B cell (primary cell): Measurements from ENCODE around the gene SETBP1.

Experiments
- EZH2 ChIP-seq: IDR thresholded peaks from 2 replicates; pipeline ENCODE4 v1.6.1; 2012; ENCODE audit warnings: borderline replicate concordance, low read depth, mild to moderate bottlenecking, moderate library complexity, low read length; ENCODE audit not compliant: insufficient read depth, poor library complexity, severe bottlenecking
- TF ChIP-seq, protein P1 (sequence below): fragments of 200-600 bp; IDR thresholded peaks from one replicate; pipeline ENCODE4 v1.8.0; 2022; ENCODE audit warnings: antibody characterized with exemption, mild to moderate bottlenecking

DNA sequence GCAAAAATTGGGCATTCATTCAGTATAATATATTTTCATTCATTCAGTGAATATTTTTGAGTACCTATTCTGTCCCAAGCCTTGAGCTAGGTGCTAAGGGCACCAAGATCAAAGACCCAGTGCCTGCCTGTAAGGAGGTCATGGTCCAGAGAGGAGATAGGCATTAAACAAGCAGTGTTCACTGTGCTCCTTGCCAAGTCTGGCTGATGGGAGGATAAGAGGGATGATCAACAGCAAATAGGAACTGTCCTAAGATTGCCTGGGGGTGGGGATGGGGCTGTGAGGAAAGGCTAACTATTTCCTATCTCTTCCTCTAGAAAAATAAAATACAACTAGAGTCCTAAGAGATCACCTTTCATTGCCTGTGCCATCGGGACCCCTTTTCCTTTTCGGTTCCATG is 60.4 kb downstream of the SETBP1 start:
- TF ChIP-seq, protein P1, sequence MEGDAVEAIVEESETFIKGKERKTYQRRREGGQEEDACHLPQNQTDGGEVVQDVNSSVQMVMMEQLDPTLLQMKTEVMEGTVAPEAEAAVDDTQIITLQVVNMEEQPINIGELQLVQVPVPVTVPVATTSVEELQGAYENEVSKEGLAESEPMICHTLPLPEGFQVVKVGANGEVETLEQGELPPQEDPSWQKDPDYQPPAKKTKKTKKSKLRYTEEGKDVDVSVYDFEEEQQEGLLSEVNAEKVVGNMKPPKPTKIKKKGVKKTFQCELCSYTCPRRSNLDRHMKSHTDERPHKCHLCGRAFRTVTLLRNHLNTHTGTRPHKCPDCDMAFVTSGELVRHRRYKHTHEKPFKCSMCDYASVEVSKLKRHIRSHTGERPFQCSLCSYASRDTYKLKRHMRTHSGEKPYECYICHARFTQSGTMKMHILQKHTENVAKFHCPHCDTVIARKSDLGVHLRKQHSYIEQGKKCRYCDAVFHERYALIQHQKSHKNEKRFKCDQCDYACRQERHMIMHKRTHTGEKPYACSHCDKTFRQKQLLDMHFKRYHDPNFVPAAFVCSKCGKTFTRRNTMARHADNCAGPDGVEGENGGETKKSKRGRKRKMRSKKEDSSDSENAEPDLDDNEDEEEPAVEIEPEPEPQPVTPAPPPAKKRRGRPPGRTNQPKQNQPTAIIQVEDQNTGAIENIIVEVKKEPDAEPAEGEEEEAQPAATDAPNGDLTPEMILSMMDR: no peak
- TF ChIP-seq EZH2: no peak
